IPS DF 6.9 (cell line): Measurements from ENCODE around the gene ING4.

Source experiments
- DNase-seq: peaks from one replicate; pipeline ENCODE4 v3.0.0-alpha.2; 2013; ENCODE audit warnings: low read depth, low spot score
- H3K27ac ChIP-seq: one replicate; pipeline ENCODE4 v1.5.1; 2013; ENCODE audit warnings: low read length, control low read depth
- H3K27me3 ChIP-seq: 2 replicates; pipeline ENCODE4 v1.6.1; 2013; ENCODE audit warnings: mild to moderate bottlenecking, low read length; ENCODE audit not compliant: control insufficient read depth, insufficient read depth
- H3K36me3 ChIP-seq: 2 replicates; pipeline ENCODE4 v1.6.1; 2013; ENCODE audit warnings: low read length; ENCODE audit not compliant: control insufficient read depth, insufficient read depth
- H3K4me1 ChIP-seq: 2 replicates; pipeline ENCODE4 v1.6.1; 2013; ENCODE audit warnings: low read length; ENCODE audit not compliant: control insufficient read depth, insufficient read depth
- H3K4me3 ChIP-seq: 2 replicates; pipeline ENCODE4 v1.5.1; 2013; ENCODE audit warnings: mild to moderate bottlenecking, low read length
- H3K9me3 ChIP-seq: 2 replicates; pipeline ENCODE4 v1.6.1; 2013; ENCODE audit warnings: low read length, inconsistent platforms; ENCODE audit not compliant: control insufficient read depth, insufficient read depth
- WGBS: extraction: QIAGEN DNeasy Blood & Tissue Kit; methylation state at CpG from one replicate; pipeline ENCODE4 v1.1.7; 2013; ENCODE audit warnings: mixed read lengths, missing lambda C conversion rate; ENCODE audit not compliant: insufficient read length, insufficient coverage; 5-methylcytosine and 5-hydroxymethylcytosine counted together

Gene ING4

DNA sequence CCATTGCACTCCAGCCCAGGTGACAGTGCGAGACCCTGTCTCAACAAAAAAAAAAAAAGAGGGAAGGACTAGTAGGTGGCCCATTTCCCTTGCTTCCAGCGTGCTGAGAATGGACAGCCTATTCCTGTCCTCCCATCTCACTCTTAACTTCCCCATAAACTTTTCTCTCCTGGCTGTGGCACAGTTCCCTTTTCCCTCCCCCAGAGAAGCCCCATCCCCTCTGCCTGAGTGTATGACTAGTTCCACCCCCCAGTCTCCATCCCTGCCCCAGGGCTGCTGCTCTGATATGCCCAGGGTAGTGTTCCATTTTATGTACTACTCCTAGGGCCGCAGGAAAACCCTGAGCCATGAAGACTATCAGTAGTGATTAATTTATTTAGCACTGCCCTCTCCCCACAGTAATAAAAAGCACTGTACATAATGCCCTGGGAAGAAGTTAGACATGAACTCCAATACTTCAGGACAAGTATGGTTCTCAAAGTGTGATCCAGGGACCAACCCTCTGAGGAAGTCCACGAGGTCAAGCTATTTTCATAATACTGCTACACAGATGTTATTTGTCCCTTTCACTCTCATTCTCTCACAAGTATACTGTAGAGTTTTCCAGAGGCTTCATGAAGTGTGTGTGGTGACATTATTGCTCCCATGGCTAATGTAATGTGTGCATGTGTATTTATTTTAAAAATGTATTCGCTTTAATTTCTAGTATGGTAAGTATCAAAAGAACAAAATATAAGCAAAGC is 44.3 kb downstream of the ING4 start:
- H3K27ac ChIP-seq, result no peak overlapping the region
- no peaks in the 10 kb centered on the region for H3K36me3 ChIP-seq
- H3K9me3 ChIP-seq, result no peaks in the 10 kb centered on the region
- H3K27me3 ChIP-seq, result peaks cover 2% of the 10 kb centered on the region; the same call in 1 of the 2 replicates
- no peak for DNase-seq
- H3K4me3 ChIP-seq, result no peak overlapping the region
- no CpG with 5 or more reads among the region's 5 CpGs for WGBS
- peaks cover 11% of the 10 kb centered on the region for H3K4me1 ChIP-seq

DNA sequence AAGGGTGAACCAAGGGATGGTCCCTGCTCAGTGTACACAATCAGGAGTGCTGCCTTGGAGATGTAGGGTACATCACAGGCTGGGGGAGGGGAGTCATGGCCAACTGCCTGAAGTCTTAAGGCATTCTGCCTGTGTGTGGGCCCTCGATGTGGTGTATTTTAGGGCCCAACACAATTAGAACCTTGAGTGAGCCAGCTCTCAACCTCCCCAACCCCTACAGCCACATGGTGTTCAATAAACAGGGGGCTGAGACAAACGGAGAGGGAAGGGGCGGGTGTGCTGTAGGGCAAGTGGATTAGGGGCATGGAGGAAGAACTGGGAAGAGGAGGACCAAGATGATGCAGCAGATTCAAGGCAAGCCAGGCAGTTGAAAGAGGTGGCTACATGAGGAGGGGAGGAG is 47.1 kb downstream of the ING4 start:
- WGBS, result no CpG with 5 or more reads among the region's 3 CpGs
- Histone ChIP-seq H3K36me3 (no peaks in the 10 kb centered on the region), H3K9me3 (no peaks in the 10 kb centered on the region), H3K27me3 (peaks cover 2% of the 10 kb centered on the region; the same call in 1 of the 2 replicates), H3K4me1 (peaks cover 18% of the 10 kb centered on the region), H3K4me3 (no peak overlapping the region), H3K27ac (no peak overlapping the region)
- DNase-seq, result no peak

- no CpG with 5 or more reads among the region's 7 CpGs for WGBS
- H3K4me3 ChIP-seq, result no peak overlapping the region
- peaks cover 12% of the 10 kb centered on the region for H3K4me1 ChIP-seq
- peaks cover 2% of the 10 kb centered on the region; the same call in 1 of the 2 replicates for H3K27me3 ChIP-seq
- no peak for DNase-seq
- no peak overlapping the region for H3K27ac ChIP-seq
- H3K36me3 ChIP-seq, result no peaks in the 10 kb centered on the region
- H3K9me3 ChIP-seq, result no peaks in the 10 kb centered on the region
Observed at GRCh38 chr12:6614513-6615172, 48.3 kb downstream of the ING4 start.

DNA sequence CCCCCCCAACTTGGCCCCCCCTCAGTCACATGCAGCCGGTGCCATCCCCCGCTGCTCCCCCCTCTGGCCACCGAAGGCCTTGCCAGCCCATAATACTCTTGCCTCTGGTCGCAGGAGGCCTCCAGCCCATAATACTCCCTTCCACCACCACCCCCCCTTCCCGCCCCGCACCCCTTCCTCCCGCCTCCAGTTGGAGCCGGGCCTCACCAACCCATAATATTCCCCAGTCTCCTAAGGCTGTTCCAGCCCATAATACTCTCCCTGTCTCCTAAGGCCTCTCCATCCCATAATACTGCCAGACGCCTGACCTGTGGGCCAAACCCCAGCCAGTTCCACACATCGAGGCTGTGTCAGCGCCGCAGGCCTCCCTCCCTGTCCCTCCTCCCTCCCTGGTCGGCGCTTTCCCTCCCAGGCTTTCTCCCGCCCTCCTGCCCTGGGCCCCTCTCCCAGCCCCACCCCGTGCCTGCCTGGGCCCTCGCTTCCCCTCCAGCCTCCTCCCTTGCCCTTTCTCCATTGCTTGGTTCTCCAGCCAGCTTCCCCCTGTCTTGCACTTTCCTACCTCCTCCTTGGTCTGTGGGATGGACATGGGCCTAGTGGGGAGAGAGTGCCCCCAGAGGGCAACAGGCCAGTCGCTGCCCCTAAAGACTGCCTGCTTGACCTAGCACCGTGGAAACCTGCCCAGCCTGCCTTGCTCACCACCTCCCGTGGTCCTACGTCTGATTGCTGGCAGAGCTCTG is 49.0 kb downstream of the ING4 start:
- peaks cover 12% of the 10 kb centered on the region for H3K4me1 ChIP-seq
- DNase-seq, result no peak
- no CpG with 5 or more reads among the region's 21 CpGs for WGBS
- no peaks in the 10 kb centered on the region for H3K9me3 ChIP-seq
- H3K36me3 ChIP-seq, result no peaks in the 10 kb centered on the region
- no peak overlapping the region for H3K4me3 ChIP-seq
- H3K27me3 ChIP-seq, result no peaks in the 10 kb centered on the region
- no peak overlapping the region for H3K27ac ChIP-seq

- no CpG with 5 or more reads among the region's 17 CpGs for WGBS
- H3K36me3 ChIP-seq, result no peaks in the 10 kb centered on the region
- H3K9me3 ChIP-seq, result no peaks in the 10 kb centered on the region
- no peaks in the 10 kb centered on the region for H3K27me3 ChIP-seq
- H3K4me3 ChIP-seq, result peak overlapping the region; percentile 18; the same call in 1 of the 2 replicates
- peaks cover 12% of the 10 kb centered on the region for H3K4me1 ChIP-seq
- DNase-seq, result no peak
- H3K27ac ChIP-seq, result peak overlapping the region; percentile 14
Observed at GRCh38 chr12:6613015-6613775, 49.7 kb downstream of the ING4 start.

DNA sequence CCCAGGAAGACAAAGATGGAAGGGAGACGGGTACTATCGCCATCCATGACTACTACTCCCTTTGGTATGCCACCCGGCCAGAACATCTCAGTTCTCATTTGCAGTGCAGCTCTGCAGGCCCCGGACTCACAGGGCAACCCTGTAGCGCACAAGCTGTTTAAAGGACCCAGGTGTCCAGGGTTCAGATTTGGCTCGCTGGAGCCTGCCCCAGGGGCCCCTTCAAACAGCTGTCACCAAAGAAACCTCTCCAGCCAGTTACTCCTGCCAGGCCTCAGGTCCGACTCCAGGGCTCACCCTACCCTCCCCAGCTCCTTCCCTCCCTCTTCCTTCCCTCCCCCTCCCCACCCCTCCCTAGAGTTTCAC is 50.3 kb downstream of the ING4 start:
- Histone ChIP-seq H3K27me3 (no peaks in the 10 kb centered on the region), H3K4me3 (no peak overlapping the region), H3K36me3 (no peaks in the 10 kb centered on the region), H3K4me1 (peaks cover 12% of the 10 kb centered on the region), H3K9me3 (no peaks in the 10 kb centered on the region), H3K27ac (no peak overlapping the region)
- DNase-seq, result no peak
- WGBS, result no CpG with 5 or more reads among the region's 7 CpGs

DNA sequence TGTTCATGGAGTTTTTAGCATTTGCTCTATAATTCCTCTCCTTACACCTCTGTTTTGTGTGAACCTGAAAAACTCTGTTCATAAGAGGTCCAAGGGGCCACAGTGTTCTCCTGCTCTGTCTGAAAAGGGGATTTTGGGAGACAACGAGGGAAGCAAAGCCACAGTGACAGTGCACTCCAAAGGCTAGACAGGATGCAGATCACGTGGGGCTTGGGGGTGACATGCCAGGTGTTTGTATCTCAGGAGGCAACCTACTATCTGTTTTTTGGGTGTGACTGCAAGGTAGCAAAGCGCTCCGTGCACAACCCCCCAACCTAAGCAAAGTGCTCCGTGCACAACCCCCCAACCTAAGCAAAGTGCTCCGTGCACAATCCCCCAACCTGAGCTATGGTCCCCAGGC is 50.7 kb downstream of the ING4 start:
- WGBS, result no CpG with 5 or more reads among the region's 6 CpGs

DNA sequence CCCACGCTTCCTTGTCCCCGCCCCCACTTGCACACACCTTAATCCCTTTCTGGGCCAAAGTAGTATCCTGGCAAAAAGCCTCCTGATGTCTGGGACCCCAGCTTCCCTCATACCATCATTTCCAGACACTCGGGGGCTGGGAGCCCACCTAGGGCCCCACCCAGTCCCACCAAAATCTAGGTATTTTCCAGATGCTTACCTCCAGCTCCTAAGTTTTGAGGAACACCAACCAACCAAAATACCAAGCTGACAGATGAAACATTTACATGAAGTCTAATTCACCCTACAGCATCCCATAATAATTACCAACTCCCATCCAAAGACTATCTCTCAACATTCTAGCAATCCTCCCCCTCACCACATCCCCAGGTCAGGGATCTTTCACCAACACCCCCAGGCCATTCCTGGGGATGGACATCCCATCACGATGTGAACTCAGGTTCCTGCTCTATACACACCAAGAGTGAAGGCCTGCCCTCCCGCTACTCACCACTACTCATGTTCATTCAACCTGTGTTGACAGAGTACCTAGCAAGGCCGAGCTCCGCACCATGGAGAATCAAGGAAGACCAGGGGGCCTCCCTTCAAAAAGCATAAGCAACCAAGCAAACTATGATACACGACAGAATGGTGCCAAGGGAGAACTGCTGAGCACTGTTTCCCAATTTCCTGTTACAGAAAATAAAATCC is 54.2 kb downstream of the ING4 start:
- Histone ChIP-seq H3K4me3 (no peak overlapping the region), H3K27me3 (no peaks in the 10 kb centered on the region), H3K27ac (no peak overlapping the region), H3K36me3 (peaks cover 4% of the 10 kb centered on the region; the same call in 1 of the 2 replicates), H3K9me3 (no peaks in the 10 kb centered on the region), H3K4me1 (peaks cover 9% of the 10 kb centered on the region)
- no peak for DNase-seq
- no CpG with 5 or more reads among the region's 8 CpGs for WGBS

More for the DNA sequence above, 50.7 kb downstream of the ING4 start:
- no peaks in the 10 kb centered on the region for H3K36me3 ChIP-seq
- no peaks in the 10 kb centered on the region for H3K27me3 ChIP-seq
- no peaks in the 10 kb centered on the region for H3K9me3 ChIP-seq
- H3K4me1 ChIP-seq, result peaks cover 12% of the 10 kb centered on the region
- H3K27ac ChIP-seq, result no peak overlapping the region
- no peak overlapping the region for H3K4me3 ChIP-seq
- DNase-seq, result no peak

GRCh38 chr12:6607751-6608591 is 54.9 kb downstream of the ING4 start:
- Histone ChIP-seq H3K9me3 (no peaks in the 10 kb centered on the region), H3K27me3 (no peaks in the 10 kb centered on the region), H3K27ac (no peak overlapping the region), H3K36me3 (peaks cover 4% of the 10 kb centered on the region; the same call in 1 of the 2 replicates), H3K4me3 (no peak overlapping the region), H3K4me1 (peaks cover 5% of the 10 kb centered on the region)
- 100% methylated on average over 3 of the region's 8 CpGs for WGBS
- DNase-seq, result no peak
